PC-9 (cell line): Measurements from ENCODE around the gene OBSL1.

Experiments
- CTCF ChIP-seq: fragments of 200-600 bp; sonication (generic); conservative IDR thresholded peaks from 2 replicates; pipeline ENCODE4 v1.6.1; 2017; ENCODE audit warnings: mixed run types, antibody characterized with exemption, mild to moderate bottlenecking, moderate library complexity
- EZH2 ChIP-seq: fragments of 200-600 bp; sonication (generic); IDR thresholded peaks from 2 replicates; pipeline ENCODE4 v1.8.0; 2017; ENCODE audit warnings: antibody characterized with exemption, low read depth

- TF ChIP-seq CTCF (no peak), EZH2 (no peak)
Measured at GRCh38 chr2:219517954-219518778, 53.2 kb downstream of the OBSL1 start.
